GM12878 (cell line): ENCODE results near the gene ASB14. TPM values are rescaled to one million over a fixed set of nuclear protein-coding genes. Genes with fewer than 3 reads are reported as not detected.

Experiments used
- ATAC-seq: fragments of 200-7000 bp; cut with Tn5 transposase; 3 replicates; pipeline ENCODE4 v1.9.1; 2020; ENCODE audit warnings: mild to moderate bottlenecking, moderate library complexity
- BruUV-seq: library from RNA; stranded (reverse); fragments of 400-500 nt; replicated peaks from 2 replicates; lab custom pipeline; 2021; lab: Mats Ljungman, UMichigan
- CTCF ChIA-PET: fragments of 300-600 bp; sonication (Branson Sonifier 250); formaldehyde crosslinking; extraction: SDS; loops from one replicate; lab custom pipeline; 2021; ENCODE audit warnings: inconsistent platforms; lab: Yijun Ruan, JAX
- POLR2A ChIA-PET: fragments of 350-600 bp; formaldehyde crosslinking; extraction: SDS; loops from one replicate; lab custom pipeline; 2021; ENCODE audit warnings: inconsistent platforms; lab: Charles Lee
- RAD21 ChIA-PET: fragments of 300-600 bp; sonication (Branson Sonifier 250); formaldehyde crosslinking; loops from one replicate; lab custom pipeline; 2023; ENCODE audit warnings: antibody characterized with exemption; ENCODE audit not compliant: unreplicated experiment; lab: Charles Lee
- SMC1A ChIA-PET: fragments of 300-600 bp; sonication (Branson Sonifier 250); formaldehyde crosslinking; loops from one replicate; lab custom pipeline; 2023; ENCODE audit not compliant: unreplicated experiment, uncharacterized antibody; lab: Charles Lee
- DNase-seq: peaks from one replicate; pipeline ENCODE4 v3.0.0-alpha.2; 2011; ENCODE audit warnings: low read depth, low spot score
- FAIRE-seq: peaks from 3 replicates; lab custom pipeline; 2011; peaks lifted over from hg19 to GRCh38; lab: Jason Lieb, UNC
- H2AFZ ChIP-seq: 2 replicates; pipeline ENCODE4 v1.6.0; 2011; ENCODE audit warnings: low read depth, low read length, control low read depth; ENCODE audit not compliant: control insufficient read depth
- H3K27ac ChIP-seq: 2 replicates; pipeline ENCODE4 v1.5.1; 2011; ENCODE audit warnings: control low read depth; ENCODE audit not compliant: control insufficient read depth, insufficient read depth
- H3K27me3 ChIP-seq, 2 experiments: replicated peaks in 1 of 2; 2 replicates each; pipeline versions ENCODE4 v1.6.0 to v1.6.1; 2011; ENCODE audit warnings: low read length in 1 of 2; ENCODE audit not compliant: control insufficient read depth in 2 of 2, insufficient read depth in 2 of 2
- H3K36me3 ChIP-seq, 2 experiments: 2 replicates each; pipeline ENCODE4 v1.5.1; 2011; ENCODE audit warnings: low read length in 1 of 2; ENCODE audit not compliant: control insufficient read depth in 2 of 2, insufficient read depth in 2 of 2
- H3K4me1 ChIP-seq: 2 replicates; pipeline ENCODE4 v1.6.1; 2011; ENCODE audit warnings: mild to moderate bottlenecking, low read length, moderate library complexity, mixed read lengths; ENCODE audit not compliant: control insufficient read depth, insufficient read depth
- H3K4me2 ChIP-seq: 2 replicates; pipeline ENCODE4 v1.6.0; 2011; ENCODE audit warnings: control low read depth; ENCODE audit not compliant: control insufficient read depth, insufficient read depth
- H3K4me3 ChIP-seq: fragments of 200-600 bp; sonication (generic); 2 replicates; pipeline ENCODE4 v1.5.1; 2016
- H3K79me2 ChIP-seq: 2 replicates; pipeline ENCODE4 v1.6.0; 2011; ENCODE audit warnings: low read length; ENCODE audit not compliant: control insufficient read depth, insufficient read depth
- H3K9ac ChIP-seq: 2 replicates; pipeline ENCODE4 v1.8.0; 2011; ENCODE audit warnings: low read length, control low read depth, mixed read lengths; ENCODE audit not compliant: control insufficient read depth, insufficient read depth
- H3K9me3 ChIP-seq: replicated peaks from 3 replicates; pipeline ENCODE4 v1.5.1; 2011; ENCODE audit warnings: mild to moderate bottlenecking, low read length; ENCODE audit not compliant: control insufficient read depth, insufficient read depth
- H4K20me1 ChIP-seq: 2 replicates; pipeline ENCODE4 v1.6.0; 2011; ENCODE audit not compliant: control insufficient read depth, insufficient read depth
- BCL11A ChIP-seq: IDR thresholded peaks from 2 replicates; pipeline ENCODE4 v1.6.1; 2011; ENCODE audit warnings: low read depth, low read length
- CREM ChIP-seq: IDR thresholded peaks from 2 replicates; pipeline ENCODE4 v1.6.1; 2014; ENCODE audit warnings: antibody characterized with exemption, low read depth
- EED ChIP-seq: sonication (generic); IDR thresholded peaks from 2 replicates; pipeline ENCODE4 v1.6.1; 2016; ENCODE audit warnings: antibody characterized with exemption, low read depth
- HCFC1 ChIP-seq: fragments of 150-350 bp; IDR thresholded peaks from 2 replicates; pipeline ENCODE4 v1.6.1; 2014; ENCODE audit warnings: low read length
- MEF2B ChIP-seq: fragments of 450-650 bp; IDR thresholded peaks from 2 replicates; pipeline ENCODE4 v1.6.1; 2018; ENCODE audit warnings: mild to moderate bottlenecking, moderate library complexity; ENCODE audit not compliant: partially characterized antibody, poor library complexity, severe bottlenecking
- MTA3 ChIP-seq: IDR thresholded peaks from 2 replicates; pipeline ENCODE4 v1.6.1; 2012; ENCODE audit warnings: low read length, inconsistent platforms, borderline replicate concordance
- NFYB ChIP-seq: IDR thresholded peaks from 2 replicates; pipeline ENCODE4 v1.6.1; 2011; ENCODE audit warnings: low read depth, mild to moderate bottlenecking, low read length, improper control_type of control experiment, moderate library complexity; ENCODE audit not compliant: insufficient read depth
- PKNOX1 ChIP-seq: fragments of 450-650 bp; IDR thresholded peaks from 2 replicates; pipeline ENCODE4 v1.6.1; 2016; ENCODE audit warnings: mild to moderate bottlenecking
- REST ChIP-seq: IDR thresholded peaks from 2 replicates; pipeline ENCODE4 v1.6.1; 2012; ENCODE audit warnings: mild to moderate bottlenecking, low read depth, low read length
- SIX5 ChIP-seq: IDR thresholded peaks from 2 replicates; pipeline ENCODE4 v1.6.1; 2011; ENCODE audit warnings: mild to moderate bottlenecking, low read depth, low read length, moderate library complexity; ENCODE audit not compliant: severe bottlenecking
- SMC3 ChIP-seq: IDR thresholded peaks from 2 replicates; pipeline ENCODE4 v1.6.1; 2011; ENCODE audit warnings: low read length, improper control_type of control experiment, borderline replicate concordance
- ZSCAN29 ChIP-seq: fragments of 450-650 bp; IDR thresholded peaks from 2 replicates; pipeline ENCODE4 v1.6.1; 2017; ENCODE audit warnings: mild to moderate bottlenecking, moderate library complexity
- WGBS: methylation state at CpG from one replicate; pipeline ENCODE4 v1.1.6; 2016; ENCODE audit warnings: low lambda C conversion rate; ENCODE audit not compliant: insufficient replicate concordance, insufficient coverage; ENCODE audit errors: missing lambda C conversion rate; 5-methylcytosine and 5-hydroxymethylcytosine counted together
- in situ Hi-C: fragments of 300-500 bp; cut with MboI; formaldehyde crosslinking; loops from 9 replicates; pipeline ENCODE4 v1.14.3; 2018; ENCODE audit warnings: mixed read lengths
- intact Hi-C: fragments of 100-400 bp; cut with micrococcal nuclease; formaldehyde crosslinking; loops from one replicate; pipeline ENCODE4 v1.14.2; 2022; ENCODE audit not compliant: unreplicated experiment
- polyA plus RNA-seq, 11 experiments: library from polyadenylated mRNA; depleted of rRNA in 4 of 11; unstranded in 6 of 11; stranded (reverse) in 5 of 11; fragments of >200 nt; fragmentation: Nextera tagmentation in 4 of 11; fragmentation: Illumina TruSeq in 1 of 11; extraction: Ambion mirVana in 4 of 11; extraction: Trizol in 1 of 11; gene quantifications; 1 replicate in 1 of 11; 2 replicates in 10 of 11; pipeline versions ENCODE4 v1.2.1 to v1.2.3, GENCODE V29; 2011 to 2016; ENCODE audit warnings: inconsistent platforms in 2 of 11, missing spikeins in 2 of 11, low read depth in 1 of 11
- total RNA-seq, 4 experiments: library from RNA; depleted of rRNA in 3 of 4; stranded (reverse); fragments of >200 nt in 3 of 4; fragmentation: Illumina TruSeq in 1 of 4; extraction: Trizol in 1 of 4; gene quantifications; 2 replicates each; pipeline versions ENCODE4 v1.2.1 to v1.2.3, GENCODE V29; 2013 to 2021

ASB14 gene
- total and polyA plus RNA-seq, 10 of the 15 experiments (the other 5 are each of a cell fraction or from before 2014, with no cell fraction given) = 0.18 to 0.63 (median 0.21) TPM; not detected in 6

- Histone ChIP-seq H4K20me1 (no peaks in the 10 kb centered on the region), H3K4me2 (no peak overlapping the region), H2AFZ (no peak overlapping the region), H3K27me3 (no peaks in the 10 kb centered on the region), H3K9me3 (no peaks in the 10 kb centered on the region), H3K9ac (no peak overlapping the region), H3K79me2 (no peaks in the 10 kb centered on the region), H3K4me1 (no peaks in the 10 kb centered on the region), H3K4me3 (no peak overlapping the region), H3K36me3 (peaks cover 3 to 21% of the 10 kb centered on the region in 2 experiments), H3K27ac (no peak overlapping the region)
- RAD21 ChIA-PET = no interaction called here
- FAIRE-seq (no peak), ATAC-seq (no peak), DNase-seq (no peak)
- SMC1A ChIA-PET = no interaction called here
- no peak for TF ChIP-seq PKNOX1
- no peak for TF ChIP-seq CREM
- TF ChIP-seq EED = no peak
- TF ChIP-seq HCFC1 = no peak
- TF ChIP-seq REST = no peak
- no peak for TF ChIP-seq MTA3
- no peak for TF ChIP-seq BCL11A
- TF ChIP-seq SMC3 = no peak
- TF ChIP-seq MEF2B = no peak
- no peak for TF ChIP-seq NFYB
- TF ChIP-seq SIX5 = no peak
- TF ChIP-seq ZSCAN29 = no peak
- intact Hi-C loops = no loop called here
- WGBS = 100% methylated on average over 1 of the region's 1 CpG
- in situ Hi-C loops = no loop called here
- BruUV-seq = no TSS peak
- CTCF ChIA-PET = interaction anchor here (1.0 kb wide), 1 partner anchor 73 kb away, joined by 3 read pairs; no protein-coding TSS in a partner anchor
- POLR2A ChIA-PET = no interaction called here
These were observed 40.1 kb downstream of the ASB14 start for GRCh38 chr3:57252404-57252803.
